Testis (tissue), 2 donors: Measurements from ENCODE around the gene EPHA6.

Source experiments
- CTCF ChIP-seq, 3 experiments: fragments of 450-650 bp in 2 of 3; fragments of 200-600 bp in 1 of 3; sonication (generic) in 1 of 3; IDR thresholded peaks; one replicate each; pipeline ENCODE4 v1.5.1; 2016 to 2019; ENCODE audit warnings: antibody characterized with exemption in 3 of 3, mild to moderate bottlenecking in 2 of 3, moderate library complexity in 1 of 3
- POLR2A ChIP-seq: fragments of 450-650 bp; IDR thresholded peaks from one replicate; pipeline ENCODE4 v1.6.1; 2017; ENCODE audit warnings: antibody characterized with exemption, mild to moderate bottlenecking, moderate library complexity

- TF ChIP-seq POLR2A (no peak), CTCF (IDR thresholded peaks at IDR 0.05) (no peak)
These were observed 870.1 kb downstream of the EPHA6 start for GRCh38 chr3:97684490-97684889.
